OCI-LY7 (cell line): ENCODE results near the gene WDR86.

Experiments
- EZH2phosphoT487 ChIP-seq: fragments of 200-600 bp; sonication (generic); IDR thresholded peaks from 2 replicates; pipeline ENCODE4 v1.6.1; 2018; ENCODE audit warnings: low read depth, borderline replicate concordance, mild to moderate bottlenecking, mixed run types, antibody characterized with exemption, low read length, moderate library complexity, mixed read lengths
- TF ChIP-seq, protein P1 (sequence below): fragments of 200-600 bp; sonication (generic); conservative IDR thresholded peaks from 2 replicates; pipeline ENCODE4 v1.5.1; 2014; ENCODE audit warnings: mild to moderate bottlenecking, antibody characterized with exemption, low read length, moderate library complexity, mixed read lengths

GRCh38 chr7:151394076-151395035 lies 15.5 kb downstream of the WDR86 start:
- TF ChIP-seq, protein P1, sequence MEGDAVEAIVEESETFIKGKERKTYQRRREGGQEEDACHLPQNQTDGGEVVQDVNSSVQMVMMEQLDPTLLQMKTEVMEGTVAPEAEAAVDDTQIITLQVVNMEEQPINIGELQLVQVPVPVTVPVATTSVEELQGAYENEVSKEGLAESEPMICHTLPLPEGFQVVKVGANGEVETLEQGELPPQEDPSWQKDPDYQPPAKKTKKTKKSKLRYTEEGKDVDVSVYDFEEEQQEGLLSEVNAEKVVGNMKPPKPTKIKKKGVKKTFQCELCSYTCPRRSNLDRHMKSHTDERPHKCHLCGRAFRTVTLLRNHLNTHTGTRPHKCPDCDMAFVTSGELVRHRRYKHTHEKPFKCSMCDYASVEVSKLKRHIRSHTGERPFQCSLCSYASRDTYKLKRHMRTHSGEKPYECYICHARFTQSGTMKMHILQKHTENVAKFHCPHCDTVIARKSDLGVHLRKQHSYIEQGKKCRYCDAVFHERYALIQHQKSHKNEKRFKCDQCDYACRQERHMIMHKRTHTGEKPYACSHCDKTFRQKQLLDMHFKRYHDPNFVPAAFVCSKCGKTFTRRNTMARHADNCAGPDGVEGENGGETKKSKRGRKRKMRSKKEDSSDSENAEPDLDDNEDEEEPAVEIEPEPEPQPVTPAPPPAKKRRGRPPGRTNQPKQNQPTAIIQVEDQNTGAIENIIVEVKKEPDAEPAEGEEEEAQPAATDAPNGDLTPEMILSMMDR, result no peak
- no peak for TF ChIP-seq EZH2phosphoT487
